ENCODE data around the gene METTL26.

GRCh38 chr16:667780-668518, 31.8 kb upstream of the METTL26 start, which contains the start of gene RHOT2:
- TF ChIP-seq POLR2A (IDR thresholded peaks at IDR 0.05), result peak in 1 of 4 donors; percentile 56
- no peak for TF ChIP-seq EP300 (IDR thresholded peaks at IDR 0.05)

All from stomach (tissue), 4 donors.